GM12891 (cell line): ENCODE data around the gene KCNK17.

Experiments
- PAX5 ChIP-seq: IDR thresholded peaks from 2 replicates; pipeline ENCODE4 v1.6.1; 2011; ENCODE audit warnings: low read length, moderate library complexity, mild to moderate bottlenecking; ENCODE audit not compliant: insufficient read depth, severe bottlenecking
- POLR2A ChIP-seq: IDR thresholded peaks from 2 replicates; pipeline ENCODE4 v1.6.1; 2011; ENCODE audit warnings: low read depth, low read length, control low read depth
- POLR2AphosphoS5 ChIP-seq: IDR thresholded peaks from 2 replicates; pipeline ENCODE4 v1.6.1; 2011; ENCODE audit warnings: low read depth, low read length, control low read depth
- POU2F2 ChIP-seq: IDR thresholded peaks from 2 replicates; pipeline ENCODE4 v1.6.1; 2011; ENCODE audit warnings: low read depth, mild to moderate bottlenecking, control low read depth, low read length, moderate library complexity
- SPI1 ChIP-seq: IDR thresholded peaks from 2 replicates; pipeline ENCODE4 v1.6.1; 2011; ENCODE audit warnings: low read depth, low read length, control low read depth
- TAF1 ChIP-seq: IDR thresholded peaks from 2 replicates; pipeline ENCODE4 v1.6.1; 2011; ENCODE audit warnings: low read depth, low read length, control low read depth

DNA sequence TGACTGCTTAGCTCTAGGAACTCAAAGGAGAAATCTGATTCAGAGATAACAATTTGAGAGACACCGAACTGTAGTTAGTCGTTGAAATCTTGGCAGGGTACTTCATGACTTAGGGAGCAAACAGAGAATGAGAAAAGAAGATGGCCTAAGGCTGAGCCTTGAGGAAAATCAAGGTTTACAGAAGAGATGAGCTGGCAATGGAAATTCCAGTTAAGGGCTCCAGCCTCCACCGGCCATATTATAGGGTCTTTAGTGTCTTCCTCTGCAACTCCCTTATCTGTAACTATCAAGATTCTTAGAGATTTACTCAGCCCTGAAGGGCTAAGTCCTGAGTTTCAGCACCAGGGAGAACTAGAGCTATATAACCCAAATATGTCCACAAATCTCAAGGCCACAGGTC, 26.6 kb downstream of the KCNK17 start:
- TF ChIP-seq POLR2AphosphoS5: no peak
- no peak for TF ChIP-seq TAF1
- no peak for TF ChIP-seq PAX5
- no peak for TF ChIP-seq POLR2A
- no peak for TF ChIP-seq SPI1
- no peak for TF ChIP-seq POU2F2
